Measurements from ENCODE around the gene STARD13.
"Not testable (repeated sequence)": the region's sequence is repeated elsewhere in the genome, so short reads cannot be mapped to it uniquely, and the experiment has no call there.

- not testable (repeated sequence) for TF ChIP-seq CTCF (IDR thresholded peaks at IDR 0.05 in 2 of 3, conservative IDR thresholded peaks at IDR 0.05 in 1 of 3; ENCODE audit: borderline replicate concordance in 1 of 3, insufficient read depth in 1 of 3, low read depth in 2 of 3, low read length in 2 of 3); POLR2A (IDR thresholded peaks at IDR 0.05; ENCODE audit: borderline replicate concordance, extremely low read depth, insufficient read depth, insufficient read length)
- TF ChIP-seq, protein P1, sequence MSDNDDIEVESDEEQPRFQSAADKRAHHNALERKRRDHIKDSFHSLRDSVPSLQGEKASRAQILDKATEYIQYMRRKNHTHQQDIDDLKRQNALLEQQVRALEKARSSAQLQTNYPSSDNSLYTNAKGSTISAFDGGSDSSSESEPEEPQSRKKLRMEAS (IDR thresholded peaks at IDR 0.05) = not testable (repeated sequence)
Observed at GRCh38 chr13:33242372-33242771, 43.2 kb downstream of the STARD13 start.
